Coronary artery (tissue), 2 donors: ENCODE data around the gene EPN3.

Experiments
- DNase-seq: peaks from one replicate; pipeline ENCODE4 v3.0.0-alpha.2; 2017; ENCODE audit warnings: low spot score
- H3K27ac ChIP-seq, 2 donors: fragments of 200-600 bp; sonication (generic); one replicate each; pipeline ENCODE4 v1.5.1; 2016 to 2019
- H3K4me3 ChIP-seq: fragments of 200-600 bp; sonication (generic); 2 replicates; pipeline ENCODE4 v1.5.1; 2016; ENCODE audit warnings: mild to moderate bottlenecking, moderate library complexity
- CTCF ChIP-seq: fragments of 200-600 bp; sonication (generic); IDR thresholded peaks from one replicate; pipeline ENCODE4 v1.5.1; 2019; ENCODE audit warnings: antibody characterized with exemption

EPN3 gene

DNA sequence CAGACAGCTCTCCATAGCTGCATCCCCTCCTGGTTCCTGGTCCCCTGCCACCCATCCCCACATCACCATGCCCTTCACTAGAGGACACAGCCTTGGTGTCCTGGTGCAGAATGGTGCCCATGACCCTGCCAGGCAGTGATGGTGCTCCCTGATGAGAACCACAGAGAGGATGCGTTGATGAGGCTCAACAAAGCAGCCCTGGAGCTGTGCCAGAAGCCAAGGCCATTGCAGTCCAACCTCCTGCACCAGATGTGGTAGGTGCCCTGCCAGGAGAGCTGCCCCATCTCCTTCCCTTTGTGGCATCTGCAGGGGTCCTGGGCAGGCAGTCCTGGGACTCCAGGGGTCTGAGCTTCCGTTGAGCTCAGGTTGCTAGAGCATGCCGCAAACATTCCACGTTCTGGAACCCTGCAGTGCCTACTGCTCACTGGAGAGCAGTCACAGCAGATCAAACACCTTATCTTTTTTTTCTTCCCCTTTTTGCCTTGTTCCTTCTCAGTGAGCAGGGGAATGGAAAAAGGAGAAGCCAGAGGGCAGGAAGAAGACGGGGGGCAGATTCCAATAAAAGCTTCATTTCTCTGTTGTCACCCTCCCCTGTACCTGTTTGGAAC, 5.3 kb upstream of the EPN3 start:
- no peak for TF ChIP-seq CTCF
- H3K27ac ChIP-seq, result no peak overlapping the region
- no peak overlapping the region for H3K4me3 ChIP-seq
- DNase-seq, result no peak

GRCh38 chr17:50527949-50528474, 4.5 kb upstream of the EPN3 start:
- Histone ChIP-seq H3K27ac (no peak overlapping the region), H3K4me3 (no peak overlapping the region)
- TF ChIP-seq CTCF, result no peak
- no peak for DNase-seq

GRCh38 chr17:50529849-50530248, 2.7 kb upstream of the EPN3 start:
- no peak for DNase-seq
- TF ChIP-seq CTCF, result no peak
- Histone ChIP-seq H3K4me3 (no peak overlapping the region), H3K27ac (no peak overlapping the region)

GRCh38 chr17:50531428-50532025, 1.0 kb upstream of the EPN3 start:
- no peak for TF ChIP-seq CTCF
- no peak overlapping the region for H3K27ac ChIP-seq
- no peak overlapping the region for H3K4me3 ChIP-seq
- no peak for DNase-seq

- DNase-seq, result no peak
- Histone ChIP-seq H3K27ac (no peak overlapping the region), H3K4me3 (no peak overlapping the region)
- no peak for TF ChIP-seq CTCF
Observed at GRCh38 chr17:50533185-50533584, 650 bp downstream of the EPN3 start.

GRCh38 chr17:50533720-50534148, 1.2 kb downstream of the EPN3 start:
- no peak for TF ChIP-seq CTCF
- no peak for DNase-seq
- Histone ChIP-seq H3K4me3 (peak overlapping the region; percentile 43), H3K27ac (no peak overlapping the region)
